ENCODE measurements around the gene TMEM88.

The TMEM88 gene

DNA sequence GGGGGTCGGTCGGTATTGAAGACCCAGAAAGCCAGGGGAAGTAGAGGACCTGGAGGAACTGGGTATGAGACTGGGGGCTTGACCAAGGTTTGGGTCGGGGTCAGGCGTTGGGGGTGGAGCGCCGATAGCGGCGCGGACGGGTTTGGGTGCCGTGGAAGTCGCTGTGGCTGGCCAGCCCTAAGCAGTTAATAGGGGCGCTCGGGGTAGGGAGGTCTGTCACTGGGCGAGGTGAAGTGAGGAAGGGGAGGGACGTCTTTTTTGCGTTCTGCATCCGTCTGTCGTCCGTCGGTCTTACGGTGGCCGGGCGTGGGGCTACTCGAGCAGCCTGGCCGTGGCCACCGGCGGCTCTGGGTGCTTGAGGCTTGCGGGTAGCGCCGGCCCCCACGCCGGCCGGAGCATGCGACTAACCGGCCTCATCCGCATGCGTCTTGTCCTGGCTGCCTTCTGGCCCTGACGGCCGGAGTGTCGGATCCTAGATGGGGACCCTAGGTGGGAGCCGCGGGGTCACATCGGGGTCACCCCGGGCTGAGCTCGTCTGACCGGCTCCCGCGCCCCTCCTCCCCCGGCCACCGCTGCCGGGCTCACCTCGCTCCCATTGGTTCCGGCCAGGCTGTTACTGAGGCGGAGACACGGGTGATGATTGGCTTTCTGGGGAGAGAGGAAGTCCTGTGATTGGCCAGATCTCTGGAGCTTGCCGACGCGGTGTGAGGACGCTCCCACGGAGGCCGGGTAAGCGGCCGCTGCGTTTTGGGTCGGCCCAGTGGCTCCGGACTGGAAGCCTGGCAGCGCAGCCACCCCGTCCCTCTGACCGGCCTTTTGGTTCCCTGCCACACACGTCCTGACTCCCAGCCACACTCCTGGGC, 10.3 kb upstream of the TMEM88 start:
- peak; percentile 92 for DNase-seq

- DNase-seq = no peak
Measured at GRCh38 chr17:7845359-7846062, 9.4 kb upstream of the TMEM88 start.

DNA sequence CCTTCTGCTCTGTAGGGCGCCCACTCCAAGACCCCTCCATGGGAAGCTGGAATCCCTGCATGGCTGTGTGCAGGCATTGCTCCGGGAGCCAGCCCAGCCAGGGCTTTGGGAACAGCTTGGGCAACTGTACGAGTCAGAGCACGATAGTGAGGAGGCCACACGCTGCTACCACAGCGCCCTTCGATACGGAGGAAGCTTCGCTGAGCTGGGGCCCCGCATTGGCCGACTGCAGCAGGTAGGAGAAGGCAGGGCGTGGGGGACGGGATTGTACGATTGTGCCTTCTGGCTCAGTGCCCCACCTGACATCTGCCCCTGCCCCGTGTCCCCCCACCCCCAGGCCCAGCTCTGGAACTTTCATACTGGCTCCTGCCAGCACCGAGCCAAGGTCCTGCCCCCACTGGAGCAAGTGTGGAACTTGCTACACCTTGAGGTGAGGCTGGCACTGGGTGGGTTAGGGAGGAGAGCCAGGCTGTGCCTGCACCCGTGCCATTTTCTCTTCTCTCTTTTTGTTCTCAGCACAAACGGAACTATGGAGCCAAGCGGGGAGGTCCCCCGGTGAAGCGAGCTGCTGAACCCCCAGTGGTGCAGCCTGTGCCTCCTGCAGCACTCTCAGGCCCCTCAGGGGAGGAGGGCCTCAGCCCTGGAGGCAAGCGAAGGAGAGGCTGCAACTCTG, 8.7 kb upstream of the TMEM88 start:
- no peak for DNase-seq

- DNase-seq = no peak
Measured at GRCh38 chr17:7846765-7847661, 7.9 kb upstream of the TMEM88 start.

GRCh38 chr17:7848131-7848579, 6.7 kb upstream of the TMEM88 start:
- no peak for DNase-seq

- no peak for DNase-seq
Measured at GRCh38 chr17:7848739-7849129, 6.1 kb upstream of the TMEM88 start.

DNA sequence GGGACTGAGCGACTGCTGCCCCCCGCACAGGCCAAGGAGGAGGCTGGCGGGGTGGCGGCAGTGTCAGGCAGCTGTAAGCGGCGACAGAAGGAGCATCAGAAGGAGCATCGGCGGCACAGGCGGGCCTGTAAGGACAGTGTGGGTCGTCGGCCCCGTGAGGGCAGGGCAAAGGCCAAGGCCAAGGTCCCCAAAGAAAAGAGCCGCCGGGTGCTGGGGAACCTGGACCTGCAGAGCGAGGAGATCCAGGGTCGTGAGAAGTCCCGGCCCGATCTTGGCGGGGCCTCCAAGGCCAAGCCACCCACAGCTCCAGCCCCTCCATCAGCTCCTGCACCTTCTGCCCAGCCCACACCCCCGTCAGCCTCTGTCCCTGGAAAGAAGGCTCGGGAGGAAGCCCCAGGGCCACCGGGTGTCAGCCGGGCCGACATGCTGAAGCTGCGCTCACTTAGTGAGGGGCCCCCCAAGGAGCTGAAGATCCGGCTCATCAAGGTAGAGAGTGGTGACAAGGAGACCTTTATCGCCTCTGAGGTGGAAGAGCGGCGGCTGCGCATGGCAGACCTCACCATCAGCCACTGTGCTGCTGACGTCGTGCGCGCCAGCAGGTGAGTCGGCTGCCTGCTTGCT, 5.6 kb upstream of the TMEM88 start:
- DNase-seq = no peak

DNA sequence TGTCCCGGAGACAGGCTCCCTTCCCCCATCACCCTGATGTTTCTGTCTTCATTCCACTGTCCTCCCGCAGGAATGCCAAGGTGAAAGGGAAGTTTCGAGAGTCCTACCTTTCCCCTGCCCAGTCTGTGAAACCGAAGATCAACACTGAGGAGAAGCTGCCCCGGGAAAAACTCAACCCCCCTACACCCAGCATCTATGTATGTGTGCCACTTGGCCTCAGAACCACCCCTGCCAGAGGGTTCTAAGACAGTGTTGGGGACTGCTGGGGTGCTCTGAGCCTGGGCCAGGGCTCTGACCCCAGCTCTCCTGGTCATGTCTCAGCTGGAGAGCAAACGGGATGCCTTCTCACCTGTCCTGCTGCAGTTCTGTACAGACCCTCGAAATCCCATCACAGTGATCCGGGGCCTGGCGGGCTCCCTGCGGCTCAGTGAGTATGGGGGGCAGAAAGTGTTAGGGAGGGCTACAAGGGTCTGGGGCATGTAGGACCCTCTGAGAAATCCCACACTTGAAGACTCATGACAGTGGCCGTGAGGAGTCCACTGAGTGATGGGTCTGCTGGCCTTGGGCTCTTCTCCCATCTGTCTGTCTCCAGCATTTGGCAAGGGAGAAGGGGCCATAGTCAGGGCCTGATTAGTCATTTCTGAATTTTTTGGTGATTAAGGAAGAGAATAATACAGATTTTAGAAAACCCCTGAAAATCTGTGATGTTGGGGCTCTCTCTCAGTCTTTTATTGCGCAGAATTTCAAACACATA, 4.9 kb upstream of the TMEM88 start:
- DNase-seq = no peak

DNA sequence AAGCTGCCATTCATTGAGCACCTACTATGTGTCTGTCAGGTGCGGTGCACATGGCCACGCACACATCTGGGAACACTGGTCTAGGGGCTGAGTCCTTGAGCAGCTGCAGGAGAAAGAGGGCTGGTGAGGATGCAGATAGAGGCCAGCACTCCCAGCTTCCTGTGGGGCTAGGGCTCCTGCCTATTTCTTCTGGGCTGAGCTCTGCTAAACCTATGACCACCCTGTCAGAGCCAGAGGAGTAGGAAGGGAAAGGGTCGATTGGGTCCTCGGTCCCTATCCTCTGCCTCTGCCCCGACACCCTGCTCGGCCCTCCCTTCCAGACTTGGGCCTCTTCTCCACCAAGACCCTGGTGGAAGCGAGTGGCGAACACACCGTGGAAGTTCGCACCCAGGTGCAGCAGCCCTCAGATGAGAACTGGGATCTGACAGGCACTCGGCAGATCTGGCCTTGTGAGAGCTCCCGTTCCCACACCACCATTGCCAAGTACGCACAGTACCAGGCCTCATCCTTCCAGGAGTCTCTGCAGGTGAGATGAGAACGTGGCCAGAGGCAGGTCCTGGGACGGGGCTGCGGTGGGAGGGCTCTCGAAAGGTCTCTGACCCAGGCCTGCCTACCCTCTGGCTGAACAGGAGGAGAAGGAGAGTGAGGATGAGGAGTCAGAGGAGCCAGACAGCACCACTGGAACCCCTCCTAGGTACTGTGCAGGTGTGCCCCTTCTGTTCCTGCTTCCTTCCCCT, 4.0 kb upstream of the TMEM88 start:
- no peak for DNase-seq

- peak; percentile 81 for DNase-seq
Measured at GRCh38 chr17:7851438-7852261, 3.2 kb upstream of the TMEM88 start.

DNA sequence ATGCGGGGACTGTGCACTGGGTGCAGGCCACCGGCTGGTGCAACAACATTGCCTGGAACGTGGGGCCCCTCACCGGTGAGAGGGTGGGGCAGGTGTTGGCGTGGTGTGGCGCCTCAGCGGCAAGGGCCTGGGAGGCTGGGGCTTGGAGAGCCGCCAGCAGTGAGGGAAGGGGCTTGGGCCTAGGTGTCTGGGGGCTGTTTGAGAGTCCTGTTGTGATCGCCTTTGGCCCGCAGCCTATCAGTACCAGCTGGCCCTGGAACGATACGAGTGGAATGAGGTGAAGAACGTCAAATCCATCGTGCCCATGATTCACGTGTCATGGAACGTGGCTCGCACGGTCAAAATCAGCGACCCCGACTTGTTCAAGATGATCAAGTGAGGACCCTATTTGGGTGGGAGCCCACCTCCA, 2.6 kb upstream of the TMEM88 start:
- DNase-seq = no peak

DNA sequence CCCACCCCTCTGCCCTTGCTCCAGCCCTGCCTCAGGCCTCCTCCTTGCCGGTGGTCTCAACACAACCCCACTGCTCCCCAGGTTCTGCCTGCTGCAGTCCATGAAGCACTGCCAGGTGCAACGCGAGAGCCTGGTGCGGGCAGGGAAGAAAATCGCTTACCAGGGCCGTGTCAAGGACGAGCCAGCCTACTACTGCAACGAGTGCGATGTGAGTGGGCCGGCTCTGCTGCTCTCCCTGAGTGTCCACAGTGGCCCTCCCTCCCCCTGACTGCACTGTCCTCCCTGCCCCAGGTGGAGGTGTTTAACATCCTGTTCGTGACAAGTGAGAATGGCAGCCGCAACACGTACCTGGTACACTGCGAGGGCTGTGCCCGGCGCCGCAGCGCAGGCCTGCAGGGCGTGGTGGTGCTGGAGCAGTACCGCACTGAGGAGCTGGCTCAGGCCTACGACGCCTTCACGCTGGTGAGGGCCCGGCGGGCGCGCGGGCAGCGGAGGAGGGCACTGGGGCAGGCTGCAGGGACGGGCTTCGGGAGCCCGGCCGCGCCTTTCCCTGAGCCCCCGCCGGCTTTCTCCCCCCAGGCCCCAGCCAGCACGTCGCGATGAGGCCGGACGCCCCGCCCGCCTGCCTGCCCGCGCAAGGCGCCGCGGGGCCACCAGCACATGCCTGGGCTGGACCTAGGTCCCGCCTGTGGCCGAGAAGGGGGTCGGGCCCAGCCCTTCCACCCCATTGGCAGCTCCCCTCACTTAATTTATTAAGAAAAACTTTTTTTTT, 1.8 kb upstream of the TMEM88 start:
- no peak for DNase-seq

DNA sequence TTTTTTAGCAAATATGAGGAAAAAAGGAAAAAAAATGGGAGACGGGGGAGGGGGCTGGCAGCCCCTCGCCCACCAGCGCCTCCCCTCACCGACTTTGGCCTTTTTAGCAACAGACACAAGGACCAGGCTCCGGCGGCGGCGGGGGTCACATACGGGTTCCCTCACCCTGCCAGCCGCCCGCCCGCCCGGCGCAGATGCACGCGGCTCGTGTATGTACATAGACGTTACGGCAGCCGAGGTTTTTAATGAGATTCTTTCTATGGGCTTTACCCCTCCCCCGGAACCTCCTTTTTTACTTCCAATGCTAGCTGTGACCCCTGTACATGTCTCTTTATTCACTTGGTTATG, 1.2 kb upstream of the TMEM88 start:
- no peak for DNase-seq

DNA sequence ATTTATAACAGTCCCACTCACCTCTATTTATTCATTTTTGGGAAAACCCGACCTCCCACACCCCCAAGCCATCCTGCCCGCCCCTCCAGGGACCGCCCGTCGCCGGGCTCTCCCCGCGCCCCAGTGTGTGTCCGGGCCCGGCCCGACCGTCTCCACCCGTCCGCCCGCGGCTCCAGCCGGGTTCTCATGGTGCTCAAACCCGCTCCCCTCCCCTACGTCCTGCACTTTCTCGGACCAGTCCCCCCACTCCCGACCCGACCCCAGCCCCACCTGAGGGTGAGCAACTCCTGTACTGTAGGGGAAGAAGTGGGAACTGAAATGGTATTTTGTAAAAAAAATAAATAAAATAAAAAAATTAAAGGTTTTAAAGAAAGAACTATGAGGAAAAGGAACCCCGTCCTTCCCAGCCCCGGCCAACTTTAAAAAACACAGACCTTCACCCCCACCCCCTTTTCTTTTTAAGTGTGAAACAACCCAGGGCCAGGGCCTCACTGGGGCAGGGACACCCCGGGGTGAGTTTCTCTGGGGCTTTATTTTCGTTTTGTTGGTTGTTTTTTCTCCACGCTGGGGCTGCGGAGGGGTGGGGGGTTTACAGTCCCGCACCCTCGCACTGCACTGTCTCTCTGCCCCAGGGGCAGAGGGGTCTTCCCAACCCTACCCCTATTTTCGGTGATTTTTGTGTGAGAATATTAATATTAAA, 638 bp upstream of the TMEM88 start:
- DNase-seq = no peak

GRCh38 chr17:7855660-7856010, 769 bp downstream of the TMEM88 start:
- no peak for DNase-seq

- peak; percentile 28 for DNase-seq
Measured at GRCh38 chr17:7856011-7856810, 1.3 kb downstream of the TMEM88 start.
